K562 (cell line): ENCODE data around the gene OGDH. TPM values are rescaled to one million over a fixed set of nuclear protein-coding genes. Genes with fewer than 3 reads are reported as not detected.

Experiments used
- ATAC-seq: fragments of 200-7000 bp; cut with Tn5 transposase; 3 replicates; pipeline ENCODE4 v1.9.1; 2020; ENCODE audit warnings: moderate library complexity
- BruUV-seq: library from RNA; stranded (reverse); fragments of 400-500 nt; replicated peaks from 2 replicates; lab custom pipeline; 2021; lab: Mats Ljungman, UMichigan
- CTCF ChIA-PET: fragments of 300-600 bp; formaldehyde crosslinking; extraction: SDS; loops from one replicate; lab custom pipeline; 2021; ENCODE audit warnings: low intra/inter-chr PET ratio; lab: Yijun Ruan, JAX
- POLR2A ChIA-PET: fragments of 300-600, 350-650 bp; sonication (Branson Sonifier 250); formaldehyde crosslinking; extraction: SDS; loops from one replicate; lab custom pipeline; 2021; ENCODE audit warnings: antibody characterized with exemption, inconsistent platforms; lab: Yijun Ruan, JAX
- DNase-seq, 4 experiments: peaks; one replicate each; pipeline versions ENCODE4 v3.0.0 to v3.0.0-alpha.2; 2011 to 2018; ENCODE audit warnings: low spot score in 3 of 4, mixed read lengths in 3 of 4; ENCODE audit errors: extremely low read depth in 1 of 4
- FAIRE-seq: peaks from 2 replicates; lab custom pipeline; 2011; peaks lifted over from hg19 to GRCh38; lab: Jason Lieb, UNC
- H2AFZ ChIP-seq: 2 replicates; pipeline ENCODE4 v1.6.0; 2011; ENCODE audit warnings: low read depth, low read length, control low read depth, inconsistent platforms
- H3K27ac ChIP-seq: fragments of 200-600 bp; 3 replicates; pipeline ENCODE4 v1.8.0; 2011; ENCODE audit warnings: low read depth, mild to moderate bottlenecking, control low read depth, inconsistent platforms, low read length, moderate library complexity, mixed read lengths; ENCODE audit errors: extremely low read depth
- H3K27me3 ChIP-seq, 2 experiments: fragments of 300-600 bp in 1 of 2; 2 replicates in 1 of 2; 3 replicates in 1 of 2; pipeline versions ENCODE4 v1.6.0 to v1.8.0; 2011; ENCODE audit warnings: inconsistent platforms in 2 of 2, low read length in 2 of 2, mild to moderate bottlenecking in 1 of 2, mixed read lengths in 1 of 2, moderate library complexity in 1 of 2; ENCODE audit not compliant: control insufficient read depth in 2 of 2, insufficient read depth in 2 of 2
- H3K36me3 ChIP-seq: fragments of 300-600 bp; 3 replicates; pipeline ENCODE4 v1.8.0; 2011; ENCODE audit warnings: mild to moderate bottlenecking, low read length, inconsistent platforms; ENCODE audit not compliant: control insufficient read depth, insufficient read depth
- H3K4me1 ChIP-seq, 2 experiments: fragments of 200-600 bp in 1 of 2; replicated peaks in 1 of 2; 2 replicates in 1 of 2; 3 replicates in 1 of 2; pipeline versions ENCODE4 v1.5.1 to v1.8.0; 2011; ENCODE audit warnings: inconsistent platforms in 2 of 2, low read length in 2 of 2, mild to moderate bottlenecking in 1 of 2, mixed read lengths in 1 of 2, moderate library complexity in 1 of 2; ENCODE audit not compliant: control insufficient read depth in 2 of 2, insufficient read depth in 2 of 2
- H3K4me2 ChIP-seq: 2 replicates; pipeline ENCODE4 v1.6.1; 2011; ENCODE audit warnings: low read length, control low read depth, inconsistent platforms, mixed read lengths; ENCODE audit not compliant: insufficient read depth
- H3K4me3 ChIP-seq: fragments of 200-600 bp; sonication (generic), shearing (Covaris generic); 2 replicates; pipeline ENCODE4 v1.5.1; 2016; ENCODE audit warnings: control low read depth, inconsistent platforms
- H3K79me2 ChIP-seq: fragments of 200-600 bp; 3 replicates; pipeline ENCODE4 v1.8.0; 2011; ENCODE audit warnings: low read length, inconsistent platforms; ENCODE audit not compliant: control insufficient read depth, insufficient read depth
- H3K9ac ChIP-seq, 2 experiments: 2 replicates each; pipeline versions ENCODE4 v1.6.0 to v1.6.1; 2011; ENCODE audit warnings: low read depth in 2 of 2, low read length in 2 of 2, control low read depth in 1 of 2, inconsistent platforms in 1 of 2, mild to moderate bottlenecking in 1 of 2, mixed read lengths in 1 of 2; ENCODE audit not compliant: insufficient read depth in 1 of 2
- H3K9me1 ChIP-seq: one replicate; pipeline ENCODE4 v1.6.0; 2011; ENCODE audit warnings: inconsistent platforms, mild to moderate bottlenecking, low read length, moderate library complexity; ENCODE audit not compliant: control insufficient read depth, insufficient read depth
- H3K9me3 ChIP-seq: replicated peaks from 2 replicates; pipeline ENCODE4 v1.5.1; 2011; ENCODE audit warnings: low read depth, low read length, inconsistent platforms; ENCODE audit not compliant: control insufficient read depth, insufficient read depth
- H4K20me1 ChIP-seq: replicated peaks from 2 replicates; pipeline ENCODE4 v1.6.1; 2011; ENCODE audit warnings: low read length, inconsistent platforms, mixed read lengths; ENCODE audit not compliant: control insufficient read depth, insufficient read depth
- ARID1B ChIP-seq: fragments of 450-650 bp; IDR thresholded peaks from 2 replicates; pipeline ENCODE4 v1.6.1; 2016; ENCODE audit warnings: antibody characterized with exemption, mild to moderate bottlenecking, inconsistent platforms
- BCOR ChIP-seq: fragments of 450-650 bp; IDR thresholded peaks from 2 replicates; pipeline ENCODE4 v1.6.1; 2016
- CBFA2T2 ChIP-seq: fragments of 450-650 bp; conservative IDR thresholded peaks from 2 replicates; pipeline ENCODE4 v1.6.1; 2017; ENCODE audit warnings: mild to moderate bottlenecking
- CBFA2T3 ChIP-seq: fragments of 450-650 bp; IDR thresholded peaks from 2 replicates; pipeline ENCODE4 v1.6.1; 2017
- CHCHD3 ChIP-seq: fragments of 250-450 bp; sonication (Bioruptor Pico); IDR thresholded peaks from 2 replicates; pipeline ENCODE4 v2.1.2; 2022; ENCODE audit warnings: mild to moderate bottlenecking
- CSDE1 ChIP-seq, 2 experiments: fragments of 450-650 bp; IDR thresholded peaks; 2 replicates each; pipeline ENCODE4 v1.6.1; 2016; ENCODE audit warnings: mild to moderate bottlenecking in 1 of 2
- E2F1 ChIP-seq: sonication (generic); formaldehyde crosslinking; IDR thresholded peaks from 2 replicates; pipeline ENCODE4 v1.8.1; 2023; ENCODE audit warnings: mild to moderate bottlenecking, missing genetic modification reagents, moderate library complexity
- HOXB6 ChIP-seq: fragments of 250-450 bp; sonication (Bioruptor Pico); IDR thresholded peaks from 2 replicates; pipeline ENCODE4 v1.5.1; 2022; ENCODE audit warnings: mild to moderate bottlenecking, borderline replicate concordance
- KLF10 ChIP-seq: fragments of 250-450 bp; sonication (Bioruptor Pico); IDR thresholded peaks from 2 replicates; pipeline ENCODE4 v1.6.1; 2021; ENCODE audit warnings: matching md5 sums
- MEF2A ChIP-seq: IDR thresholded peaks from 2 replicates; pipeline ENCODE4 v1.6.1; 2011; ENCODE audit warnings: low read depth, mild to moderate bottlenecking, low read length, moderate library complexity; ENCODE audit not compliant: control insufficient read depth
- NCOA6 ChIP-seq: fragments of 450-650 bp; IDR thresholded peaks from 2 replicates; pipeline ENCODE4 v1.6.1; 2017; ENCODE audit warnings: mild to moderate bottlenecking
- PURB ChIP-seq: sonication (generic); formaldehyde crosslinking; IDR thresholded peaks from 2 replicates; pipeline ENCODE4 v1.9.0; 2021; ENCODE audit warnings: low read depth, mild to moderate bottlenecking, missing genetic modification reagents
- STAT5A ChIP-seq: IDR thresholded peaks from 2 replicates; pipeline ENCODE4 v1.6.1; 2012; ENCODE audit warnings: low read length, inconsistent platforms, borderline replicate concordance
- TCF3 ChIP-seq: sonication (generic); formaldehyde crosslinking; IDR thresholded peaks from 2 replicates; pipeline ENCODE4 v1.4.0; 2020; ENCODE audit warnings: mild to moderate bottlenecking, missing genetic modification reagents
- ZNF124 ChIP-seq: sonication (generic); formaldehyde crosslinking; IDR thresholded peaks from 2 replicates; pipeline ENCODE4 v1.8.1; 2022; ENCODE audit warnings: missing genetic modification reagents
- ZNF431 ChIP-seq: sonication (generic); formaldehyde crosslinking; IDR thresholded peaks from 2 replicates; pipeline ENCODE4 v1.8.0; 2022; ENCODE audit warnings: mild to moderate bottlenecking, missing genetic modification reagents
- WGBS: fragments of 100-300 bp; shearing (Covaris generic); methylation state at CpG from one replicate; pipeline ENCODE4 v1.1.6; 2016; ENCODE audit warnings: low coverage, mixed read lengths; ENCODE audit not compliant: insufficient coverage; ENCODE audit errors: missing lambda C conversion rate; 5-methylcytosine and 5-hydroxymethylcytosine counted together
- in situ Hi-C: fragments of 300-500 bp; cut with MboI; formaldehyde crosslinking; loops from 4 replicates; pipeline ENCODE4 v1.15.0; 2018; ENCODE audit warnings: inconsistent platforms, mixed read lengths
- intact Hi-C: fragments of 100-400 bp; cut with micrococcal nuclease; formaldehyde crosslinking; loops from 2 replicates; pipeline ENCODE4 v1.14.2; 2022
- polyA plus RNA-seq, 8 experiments: library from polyadenylated mRNA; depleted of rRNA in 4 of 8; stranded (reverse) in 5 of 8; unstranded in 3 of 8; fragments of >200 nt; fragmentation: Nextera tagmentation in 2 of 8; fragmentation: Illumina TruSeq in 1 of 8; extraction: Ambion mirVana in 2 of 8; extraction: Trizol in 1 of 8; gene quantifications; 2 replicates each; pipeline versions ENCODE4 v1.2.1 to v1.2.3, GENCODE V29; 2011 to 2014; ENCODE audit warnings: inconsistent platforms in 1 of 8, missing spikeins in 1 of 8
- total RNA-seq, 7 experiments: library from RNA; depleted of rRNA in 6 of 7; stranded (reverse); fragments of >200 nt in 6 of 7; fragmentation: Illumina TruSeq in 2 of 7; extraction: Trizol in 2 of 7; gene quantifications; 2 replicates each; pipeline versions ENCODE4 v1.2.1 to v1.2.3, GENCODE V29; 2011 to 2021; ENCODE audit warnings: low replicate concordance in 1 of 7
- TF ChIP-seq, protein P1 (sequence below): fragments of 450-650 bp; IDR thresholded peaks from 2 replicates; pipeline ENCODE4 v1.6.1; 2017; ENCODE audit warnings: antibody characterized with exemption

The OGDH gene
- total and polyA plus RNA-seq, 9 of the 15 experiments (the other 6 are each of a cell fraction or from before 2014, with no cell fraction given): 3.1 to 80.3 (median 23.5) TPM

- TF ChIP-seq CHCHD3 (CRISPR knock-in tag) (no peak), BCOR (no peak), STAT5A (no peak), ZNF124 (CRISPR knock-in tag) (no peak)
These were observed 46.1 kb downstream of the OGDH start (continued) for GRCh38 chr7:44652535-44652934.

GRCh38 chr7:44654255-44654796 is 47.9 kb downstream of the OGDH start:
- ChIA-PET CTCF (no interaction called here), POLR2A (no interaction called here)
- BruUV-seq: no TSS peak
- 42% methylated on average over 11 of the region's 11 CpGs for WGBS
- Histone ChIP-seq H3K27ac (no peak overlapping the region), H3K9ac (no peak overlapping the region), H2AFZ (no peak overlapping the region), H3K4me3 (no peak overlapping the region), H4K20me1 (no peaks in the 10 kb centered on the region), H3K4me1 (no peaks in the 10 kb centered on the region; a peak in 2 of 5 replicates), H3K9me3 (no peaks in the 10 kb centered on the region; the same call in 1 of the 2 replicates), H3K9me1 (no peaks in the 10 kb centered on the region), H3K27me3 (no peaks in the 10 kb centered on the region), H3K36me3 (peaks cover 62% of the 10 kb centered on the region), H3K4me2 (no peak overlapping the region), H3K79me2 (no peaks in the 10 kb centered on the region)
- ATAC-seq: peak; percentile 82
- in situ Hi-C loops: no loop called here
- TF ChIP-seq CBFA2T2 (0 out of 2 replicates have a peak, but pooled peaks have one; percentile 9), CSDE1 (IDR thresholded peaks at IDR 0.05) (no peak), E2F1 (CRISPR knock-in tag) (no peak), TCF3 (CRISPR knock-in tag) (peak; percentile 49; the same call in 1 of the 2 replicates), KLF10 (CRISPR knock-in tag) (no peak), MEF2A (0 out of 2 replicates have a peak, but pooled peaks have one; percentile 35), HOXB6 (CRISPR knock-in tag) (no peak), PURB (CRISPR knock-in tag) (no peak), NCOA6 (no peak), CBFA2T3 (peak; percentile 34), ARID1B (0 out of 2 replicates have a peak, but pooled peaks have one; percentile 15), ZNF431 (no peak)
- TF ChIP-seq, protein P1, sequence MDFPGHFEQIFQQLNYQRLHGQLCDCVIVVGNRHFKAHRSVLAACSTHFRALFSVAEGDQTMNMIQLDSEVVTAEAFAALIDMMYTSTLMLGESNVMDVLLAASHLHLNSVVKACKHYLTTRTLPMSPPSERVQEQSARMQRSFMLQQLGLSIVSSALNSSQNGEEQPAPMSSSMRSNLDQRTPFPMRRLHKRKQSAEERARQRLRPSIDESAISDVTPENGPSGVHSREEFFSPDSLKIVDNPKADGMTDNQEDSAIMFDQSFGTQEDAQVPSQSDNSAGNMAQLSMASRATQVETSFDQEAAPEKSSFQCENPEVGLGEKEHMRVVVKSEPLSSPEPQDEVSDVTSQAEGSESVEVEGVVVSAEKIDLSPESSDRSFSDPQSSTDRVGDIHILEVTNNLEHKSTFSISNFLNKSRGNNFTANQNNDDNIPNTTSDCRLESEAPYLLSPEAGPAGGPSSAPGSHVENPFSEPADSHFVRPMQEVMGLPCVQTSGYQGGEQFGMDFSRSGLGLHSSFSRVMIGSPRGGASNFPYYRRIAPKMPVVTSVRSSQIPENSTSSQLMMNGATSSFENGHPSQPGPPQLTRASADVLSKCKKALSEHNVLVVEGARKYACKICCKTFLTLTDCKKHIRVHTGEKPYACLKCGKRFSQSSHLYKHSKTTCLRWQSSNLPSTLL: no peak
- peak in 2 of 4 experiments; percentile 44 to 58 for DNase-seq
- peak; percentile 15 for FAIRE-seq
- intact Hi-C loops: no loop called here
